Activated CD4-positive, alpha-beta T cell treated with anti-CD3 and anti-CD28 coated beads, Interleukin-2, amount 50 U/mL, for 1 hour (primary cell): ENCODE results near the gene ETFA.
A peak's percentile ranks its signal among the peaks of the same experiment; 100 is the strongest.

ENCODE experiments used
- DNase-seq: peaks from one replicate; pipeline ENCODE4 v3.0.0-alpha.2; 2020

Gene ETFA

DNA sequence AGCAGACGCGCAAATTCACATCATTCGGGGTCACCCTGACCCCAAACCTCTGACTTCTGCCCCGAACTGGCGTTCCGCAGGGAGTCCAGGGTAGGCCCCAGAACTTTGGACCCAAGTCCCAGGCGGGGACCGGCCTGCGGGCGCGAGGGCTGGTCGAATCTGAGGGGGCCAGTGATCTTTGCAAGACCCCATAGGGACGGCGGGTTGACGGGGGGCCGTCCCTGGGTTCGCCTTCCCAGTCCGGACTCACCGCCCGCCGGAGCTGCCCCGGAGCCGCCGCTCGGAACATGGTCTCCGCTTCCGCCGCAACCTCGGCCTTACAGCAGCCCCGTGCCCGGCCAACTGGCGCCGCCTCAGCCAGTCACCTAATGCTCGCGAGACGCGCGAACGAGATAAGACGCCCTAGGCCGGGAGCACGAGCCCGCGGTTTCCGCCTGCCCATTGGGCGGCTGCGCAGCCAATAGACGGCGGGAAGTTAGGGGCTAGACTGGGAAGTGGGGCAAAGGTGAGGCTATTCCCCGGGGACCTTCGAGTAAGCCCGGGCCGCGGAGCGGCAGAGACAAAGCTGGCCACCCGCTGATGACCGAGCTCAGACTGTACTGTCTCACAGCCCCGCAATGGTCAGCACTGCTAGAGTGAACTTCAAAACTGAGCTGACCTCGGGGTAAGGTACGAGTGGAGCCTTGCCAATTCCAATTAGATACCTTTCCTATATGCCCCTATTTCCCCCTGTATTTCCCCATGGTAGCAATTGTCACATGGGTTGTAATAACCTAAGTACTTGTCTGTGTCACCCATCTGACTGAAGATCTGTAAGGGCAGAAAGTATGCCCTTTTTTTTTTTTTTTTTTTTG is at the start of gene ETFA:
Gene ETFA, minus strand, starts transcription at position 370 of the 854 bp plus-strand sequence. Its CDS starts 81 bp downstream, at position 289.
- peak; percentile 84 for DNase-seq

- DNase-seq = no peak
Observed at GRCh38 chr15:76360416-76360815, 49.1 kb upstream of the ETFA start.

DNA sequence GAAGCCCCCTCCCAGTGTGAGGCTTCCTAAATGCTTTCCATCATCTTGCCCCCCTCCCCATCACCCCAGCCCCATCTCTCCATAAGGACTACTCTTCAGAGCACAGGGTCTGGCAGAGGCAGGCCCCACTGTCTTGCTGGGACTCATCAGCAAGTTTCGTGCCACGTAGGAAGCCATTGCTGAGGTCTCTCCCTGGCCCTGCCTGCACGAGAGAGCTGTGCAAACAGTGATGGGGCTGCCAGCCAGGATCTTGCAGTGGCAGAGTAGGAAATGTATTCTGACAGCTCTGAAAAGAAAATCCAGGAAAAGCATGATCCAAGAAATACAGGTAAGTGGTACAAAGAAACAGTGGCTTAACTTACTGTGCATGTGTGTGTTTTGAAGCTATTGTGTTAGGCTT is 47.9 kb upstream of the ETFA start:
- DNase-seq = no peak

DNA sequence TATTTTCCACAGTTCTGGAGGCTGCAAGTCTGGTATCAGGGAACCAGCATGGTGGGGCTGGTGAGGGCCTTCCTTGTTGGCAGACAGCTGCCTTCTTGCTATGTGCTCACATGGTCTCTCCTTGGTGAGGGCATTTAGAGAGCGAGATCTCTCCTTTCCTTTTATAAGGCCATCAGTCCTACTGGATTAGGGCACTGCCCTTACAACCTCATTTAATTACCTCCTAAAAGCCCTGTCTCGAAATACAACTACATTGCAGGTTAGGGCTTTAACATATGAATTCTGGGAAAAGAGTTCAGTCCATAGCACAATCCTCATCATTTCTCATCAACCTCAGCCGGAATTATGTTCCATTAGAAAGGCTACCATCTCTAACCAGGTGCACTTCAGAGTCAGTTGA is 47.2 kb upstream of the ETFA start:
- DNase-seq = no peak

GRCh38 chr15:76354823-76355440 is 43.7 kb upstream of the ETFA start:
- DNase-seq = no peak

GRCh38 chr15:76353903-76354302 is 42.6 kb upstream of the ETFA start:
- no peak for DNase-seq

- DNase-seq = no peak
Observed at GRCh38 chr15:76353023-76353577, 41.8 kb upstream of the ETFA start.

- no peak for DNase-seq
Observed at GRCh38 chr15:76349301-76350070, 38.2 kb upstream of the ETFA start.

GRCh38 chr15:76347482-76348055 is 36.3 kb upstream of the ETFA start:
- no peak for DNase-seq

- no peak for DNase-seq
Observed at GRCh38 chr15:76346669-76347481, 35.6 kb upstream of the ETFA start.

DNA sequence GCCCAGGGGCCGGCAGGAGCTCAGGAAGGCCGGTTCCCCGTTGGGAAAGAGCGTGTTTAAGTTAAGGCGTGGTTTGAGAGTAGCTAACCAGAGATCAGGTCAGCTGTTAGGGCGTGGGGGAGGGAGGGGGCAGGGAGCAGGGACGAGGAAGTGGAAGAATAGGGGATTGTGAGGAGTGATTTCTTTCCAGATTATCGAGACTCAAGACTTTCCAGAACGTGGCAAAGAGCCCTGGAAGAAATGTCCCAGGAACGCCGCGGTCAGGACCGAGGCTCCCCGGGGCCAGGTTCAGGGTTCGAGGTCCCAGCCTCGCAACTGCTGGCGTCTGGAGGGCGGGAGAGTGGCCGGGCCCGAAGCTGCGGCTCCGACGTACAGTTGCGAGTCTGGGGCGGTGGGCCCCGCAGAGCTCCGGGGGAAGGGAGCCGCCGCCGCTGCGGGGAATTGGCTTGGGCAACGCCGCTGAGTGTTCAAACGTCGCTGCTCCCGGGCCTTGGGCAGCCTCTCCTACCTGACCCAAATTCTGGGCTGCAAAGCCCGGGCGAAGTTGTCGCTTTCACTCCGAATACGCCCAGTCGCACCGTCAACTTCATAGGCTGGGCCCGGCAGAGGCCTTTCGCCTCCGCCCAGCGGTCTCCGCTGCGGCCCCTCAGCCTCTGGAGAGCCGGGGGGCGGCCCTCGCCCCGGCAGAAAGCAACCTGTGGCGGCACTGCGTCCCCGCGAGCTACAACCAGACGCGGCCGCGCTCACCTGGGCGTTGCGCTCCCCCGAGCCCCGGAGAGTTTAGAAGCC is 34.8 kb upstream of the ETFA start:
- no peak for DNase-seq

DNA sequence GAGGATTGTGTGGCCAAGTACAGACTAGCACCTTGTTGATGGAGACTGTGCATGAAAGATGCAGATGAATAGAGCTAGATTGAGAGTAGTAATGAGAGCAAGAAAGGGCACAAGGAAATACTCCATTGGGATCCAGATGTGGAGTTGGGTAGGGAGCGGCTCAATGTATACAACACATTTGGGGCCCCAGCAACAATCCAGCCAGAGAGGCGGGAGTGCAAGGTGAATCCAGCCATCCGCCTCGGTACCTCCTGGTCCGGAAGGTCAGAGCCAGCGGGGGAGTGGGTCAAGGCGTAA is 34.3 kb upstream of the ETFA start:
- DNase-seq = no peak

GRCh38 chr15:76344893-76345582 is 33.8 kb upstream of the ETFA start:
- DNase-seq = no peak

GRCh38 chr15:76343313-76343996 is 32.2 kb upstream of the ETFA start:
- DNase-seq = no peak

- no peak for DNase-seq
Observed at GRCh38 chr15:76342382-76343201, 31.3 kb upstream of the ETFA start.

DNA sequence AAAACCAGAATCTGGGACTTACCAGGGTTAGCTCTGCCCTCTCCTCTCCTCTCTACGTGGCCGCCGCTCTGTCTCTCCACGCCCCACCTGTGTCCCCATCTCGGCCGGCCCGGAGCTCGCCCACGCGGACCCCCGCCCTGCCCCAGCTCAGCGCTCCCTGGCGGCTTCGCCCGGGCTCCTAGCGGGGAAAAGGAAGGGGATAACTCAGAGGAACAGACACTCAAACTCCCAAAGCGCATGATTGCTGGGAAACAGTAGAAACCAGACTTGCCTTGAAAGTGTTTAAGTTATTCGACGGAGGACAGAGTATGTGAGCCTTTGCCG is 30.8 kb upstream of the ETFA start:
- DNase-seq = no peak

DNA sequence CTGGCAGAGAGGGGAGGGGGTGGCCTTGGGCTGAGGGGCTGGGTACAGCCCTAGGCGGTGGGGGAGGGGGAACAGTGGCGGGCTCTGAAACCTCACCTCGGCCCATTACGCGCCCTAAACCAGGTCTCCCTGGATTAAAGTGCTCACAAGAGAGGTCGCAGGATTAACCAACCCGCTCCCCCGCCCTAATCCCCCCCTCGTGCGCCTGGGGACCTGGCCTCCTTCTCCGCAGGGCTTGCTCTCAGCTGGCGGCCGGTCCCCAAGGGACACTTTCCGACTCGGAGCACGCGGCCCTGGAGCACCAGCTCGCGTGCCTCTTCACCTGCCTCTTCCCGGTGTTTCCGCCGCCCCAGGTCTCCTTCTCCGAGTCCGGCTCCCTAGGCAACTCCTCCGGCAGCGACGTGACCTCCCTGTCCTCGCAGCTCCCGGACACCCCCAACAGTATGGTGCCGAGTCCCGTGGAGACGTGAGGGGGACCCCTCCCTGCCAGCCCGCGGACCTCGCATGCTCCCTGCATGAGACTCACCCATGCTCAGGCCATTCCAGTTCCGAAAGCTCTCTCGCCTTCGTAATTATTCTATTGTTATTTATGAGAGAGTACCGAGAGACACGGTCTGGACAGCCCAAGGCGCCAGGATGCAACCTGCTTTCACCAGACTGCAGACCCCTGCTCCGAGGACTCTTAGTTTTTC is 30.2 kb upstream of the ETFA start:
- no peak for DNase-seq

DNA sequence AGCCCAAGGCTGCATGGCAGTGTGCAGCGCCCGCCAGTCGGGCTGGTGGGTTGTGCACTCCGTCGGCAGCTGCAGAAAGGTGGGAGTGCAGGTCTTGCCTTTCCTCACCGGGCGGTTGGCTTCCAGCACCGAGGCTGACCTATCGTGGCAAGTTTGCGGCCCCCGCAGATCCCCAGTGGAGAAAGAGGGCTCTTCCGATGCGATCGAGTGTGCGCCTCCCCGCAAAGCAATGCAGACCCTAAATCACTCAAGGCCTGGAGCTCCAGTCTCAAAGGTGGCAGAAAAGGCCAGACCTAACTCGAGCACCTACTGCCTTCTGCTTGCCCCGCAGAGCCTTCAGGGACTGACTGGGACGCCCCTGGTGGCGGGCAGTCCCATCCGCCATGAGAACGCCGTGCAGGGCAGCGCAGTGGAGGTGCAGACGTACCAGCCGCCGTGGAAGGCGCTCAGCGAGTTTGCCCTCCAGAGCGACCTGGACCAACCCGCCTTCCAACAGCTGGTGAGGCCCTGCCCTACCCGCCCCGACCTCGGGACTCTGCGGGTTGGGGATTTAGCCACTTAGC is 29.6 kb upstream of the ETFA start:
- peak; percentile 49 for DNase-seq
